ENCODE measurements around the gene SSH3. TPM values are rescaled to one million over a fixed set of nuclear protein-coding genes. Genes with fewer than 3 reads are reported as not detected.

The SSH3 gene
- total RNA-seq, 1 experiment from 2014 or later, result 16.3 TPM

GRCh38 chr11:67288452-67289225 is 14.7 kb upstream of the SSH3 start:
- in situ Hi-C loops (cut with HindIII; ENCODE audit: low pct_unique_long_range_greater_than_20kb, low sequenced_read_pairs), result no loop called here
- peak; percentile 84 for DNase-seq (ENCODE audit: low read depth)

DNA sequence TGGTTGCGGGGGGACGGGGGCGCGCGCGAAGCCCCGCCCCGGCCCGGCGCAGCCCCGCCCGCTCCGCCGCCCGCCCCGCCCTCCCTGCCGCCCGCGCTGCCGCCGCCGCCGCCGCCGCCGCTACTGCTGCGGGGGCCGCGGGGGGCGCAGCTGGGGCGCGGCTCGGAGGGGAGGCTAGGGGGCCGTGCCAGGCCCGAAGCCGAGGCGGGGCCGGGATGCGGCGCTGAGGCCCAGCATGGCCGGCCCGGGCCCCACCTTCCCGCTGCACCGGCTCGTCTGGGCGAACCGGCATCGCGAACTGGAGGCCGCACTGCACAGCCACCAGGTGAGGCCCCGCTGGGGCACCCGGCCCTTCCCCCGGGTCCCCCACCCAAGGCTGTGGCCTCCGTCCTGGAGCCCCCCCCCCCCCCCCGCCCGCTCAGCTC is 14.1 kb upstream of the SSH3 start, which contains the start of gene ANKRD13D:
Gene ANKRD13D (plus strand): TSS at position 78 of the 425 bp plus-strand sequence. CDS start 158 bp downstream, at position 236.
- in situ Hi-C loops (cut with HindIII; ENCODE audit: low pct_unique_long_range_greater_than_20kb, low sequenced_read_pairs), result no loop called here
- DNase-seq (ENCODE audit: low read depth), result no peak

DNA sequence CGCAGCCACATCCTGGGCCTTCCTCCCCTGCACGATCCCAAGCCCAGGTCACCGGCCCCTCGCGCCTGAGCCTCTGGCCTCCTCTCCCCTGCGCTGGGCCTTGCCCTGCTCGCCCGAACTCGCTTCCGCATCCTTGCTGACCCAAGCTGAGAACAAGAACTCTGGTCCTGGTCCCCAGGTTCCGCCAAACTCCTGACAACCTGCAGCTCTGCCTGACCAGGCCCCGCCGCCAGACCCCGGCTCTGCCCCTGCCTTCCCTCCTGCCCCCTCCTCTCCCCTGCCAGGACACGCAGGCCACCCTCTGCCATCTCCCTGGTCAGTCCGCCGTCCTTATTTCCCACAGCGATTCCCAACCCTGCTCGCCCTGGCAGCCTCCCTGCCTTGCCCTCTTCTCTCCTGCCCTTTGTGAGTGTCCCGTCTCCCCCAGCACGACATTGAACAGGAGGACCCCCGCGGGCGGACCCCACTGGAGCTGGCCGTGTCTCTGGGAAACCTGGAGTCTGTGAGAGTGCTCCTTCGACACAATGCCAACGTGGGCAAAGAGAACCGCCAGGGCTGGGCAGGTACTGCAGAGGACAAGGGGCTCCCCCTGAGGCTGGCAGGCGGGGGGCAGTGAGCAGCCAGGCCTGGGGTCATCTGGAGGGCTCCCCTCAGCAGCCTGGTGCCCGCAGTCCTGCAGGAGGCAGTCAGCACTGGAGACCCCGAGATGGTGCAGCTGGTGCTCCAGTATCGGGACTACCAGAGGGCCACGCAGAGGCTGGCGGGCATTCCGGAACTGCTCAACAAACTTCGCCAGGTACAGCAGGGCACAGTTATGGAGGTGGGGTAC is 13.5 kb upstream of the SSH3 start:
- DNase-seq (ENCODE audit: low read depth), result no peak

DNA sequence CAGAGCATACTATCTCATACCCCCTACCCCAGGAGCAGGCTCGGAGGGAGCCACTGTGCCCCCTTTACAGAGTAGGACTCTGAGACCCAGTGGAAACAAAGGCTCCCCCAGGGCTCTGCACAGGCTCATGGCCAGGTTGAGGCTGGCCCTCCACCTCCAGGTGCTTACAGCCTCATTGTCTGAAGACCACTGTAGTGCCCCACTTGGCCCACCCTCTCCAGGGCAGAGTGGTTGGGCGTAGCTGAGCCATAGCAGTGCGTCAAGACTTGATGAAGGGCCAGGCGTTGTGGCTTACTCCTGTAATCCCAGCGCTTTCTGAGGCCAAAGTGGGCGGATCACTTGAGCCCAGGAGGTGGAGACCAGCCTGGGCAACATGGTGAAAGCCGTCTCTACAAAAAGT is 12.5 kb upstream of the SSH3 start:
- in situ Hi-C loops (cut with HindIII; ENCODE audit: low pct_unique_long_range_greater_than_20kb, low sequenced_read_pairs), result no loop called here
- DNase-seq (ENCODE audit: low read depth), result no peak

More for the DNA sequence above, 13.5 kb upstream of the SSH3 start:
- in situ Hi-C loops (cut with HindIII; ENCODE audit: low pct_unique_long_range_greater_than_20kb, low sequenced_read_pairs), result no loop called here

DNA sequence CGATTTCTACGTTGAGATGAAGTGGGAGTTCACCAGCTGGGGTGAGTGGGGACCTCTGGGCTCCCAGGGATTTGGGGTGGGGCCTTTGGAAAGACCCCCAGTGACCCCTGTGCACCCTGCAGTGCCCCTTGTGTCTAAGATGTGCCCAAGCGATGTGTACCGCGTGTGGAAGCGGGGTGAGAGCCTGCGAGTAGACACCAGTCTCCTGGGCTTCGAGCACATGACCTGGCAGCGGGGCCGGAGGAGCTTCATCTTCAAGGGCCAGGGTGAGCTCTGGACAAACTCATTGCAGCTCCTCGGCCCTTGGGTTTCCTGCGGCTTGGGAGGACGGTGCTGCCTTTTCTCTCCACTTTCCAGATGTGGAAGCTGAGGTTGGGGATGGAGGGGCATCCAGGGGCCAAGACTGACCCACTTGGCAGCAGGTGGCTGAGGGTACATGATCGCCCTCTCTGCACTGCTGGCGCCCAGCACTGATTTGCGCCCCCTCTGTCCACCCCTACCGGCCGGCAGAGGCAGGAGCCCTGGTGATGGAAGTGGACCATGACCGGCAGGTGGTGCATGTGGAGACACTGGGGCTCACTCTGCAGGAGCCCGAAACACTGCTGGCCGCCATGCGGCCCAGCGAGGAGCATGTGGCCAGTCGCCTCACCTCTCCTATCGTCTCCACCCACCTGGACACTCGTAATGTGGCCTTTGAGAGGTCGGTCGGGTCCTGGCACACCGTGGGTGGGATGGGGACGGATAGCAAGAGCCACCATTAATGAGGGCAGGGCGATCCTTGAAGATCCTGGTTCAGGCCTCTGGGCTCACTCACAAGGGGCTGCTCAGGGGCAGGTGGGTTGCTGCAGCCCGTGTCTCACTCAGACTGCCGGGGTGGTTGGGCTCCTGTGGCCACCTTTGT is 11.6 kb upstream of the SSH3 start:
- in situ Hi-C loops (cut with HindIII; ENCODE audit: low pct_unique_long_range_greater_than_20kb, low sequenced_read_pairs), result no loop called here
- DNase-seq (ENCODE audit: low read depth), result no peak

DNA sequence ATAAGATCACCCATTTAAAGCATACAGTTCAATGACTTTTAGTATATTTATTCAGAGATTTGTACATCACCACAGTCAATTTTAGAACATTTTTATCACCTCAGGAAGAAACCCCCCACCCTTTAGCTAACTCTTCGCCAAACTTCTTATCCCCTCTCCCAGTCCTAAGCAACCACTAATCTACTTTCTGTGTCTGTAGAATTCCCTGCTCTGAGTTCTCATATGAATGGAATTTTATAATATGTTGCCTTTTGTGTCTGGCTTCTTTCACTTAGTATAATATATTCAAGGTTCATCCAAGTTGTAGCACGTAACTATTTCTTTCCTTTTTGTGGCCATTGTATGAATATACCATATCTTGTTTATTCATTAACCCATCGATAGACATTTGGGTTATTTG is 10.7 kb upstream of the SSH3 start:
- DNase-seq (ENCODE audit: low read depth), result no peak
- in situ Hi-C loops (cut with HindIII; ENCODE audit: low pct_unique_long_range_greater_than_20kb, low sequenced_read_pairs), result no loop called here

DNA sequence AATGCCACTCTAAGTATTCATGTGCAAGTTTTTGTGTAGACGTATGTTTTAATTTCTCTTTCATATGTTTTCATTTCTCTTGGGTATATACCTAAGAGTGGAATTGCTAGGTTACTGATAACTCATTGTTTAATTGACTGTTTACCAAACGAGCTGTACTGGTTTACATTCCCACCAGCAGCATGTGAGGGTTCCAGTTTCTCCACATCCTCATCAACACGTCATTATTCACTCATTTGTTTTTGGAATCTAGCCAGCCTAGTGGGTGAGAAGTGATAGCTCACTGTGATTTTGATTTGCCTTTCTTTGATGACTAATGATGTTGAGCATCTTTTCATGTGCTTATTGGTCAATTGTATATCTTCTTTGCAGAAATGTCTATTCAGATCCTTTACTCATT is 10.2 kb upstream of the SSH3 start:
- DNase-seq (ENCODE audit: low read depth), result no peak
- in situ Hi-C loops (cut with HindIII; ENCODE audit: low pct_unique_long_range_greater_than_20kb, low sequenced_read_pairs), result no loop called here

DNA sequence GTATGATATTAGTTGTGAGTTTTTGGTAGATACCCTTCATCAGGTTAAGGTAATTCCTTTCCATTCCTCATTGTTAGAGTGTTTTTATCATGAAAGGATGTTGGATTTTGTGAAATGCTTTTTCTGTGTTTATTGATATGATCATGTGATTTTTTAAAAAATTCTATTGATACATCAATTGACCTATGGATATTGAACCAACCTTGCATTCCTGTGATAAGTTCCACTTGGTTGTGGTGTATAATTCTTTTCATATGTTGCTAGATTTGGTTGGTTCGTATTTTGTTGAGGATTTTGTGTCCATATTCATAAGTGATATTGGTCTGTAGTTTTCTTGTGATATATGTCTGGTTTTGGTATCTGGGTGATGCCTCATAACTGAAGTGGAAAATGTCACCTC is 7.5 kb upstream of the SSH3 start:
- in situ Hi-C loops (cut with HindIII; ENCODE audit: low pct_unique_long_range_greater_than_20kb, low sequenced_read_pairs), result no loop called here
- no peak for DNase-seq (ENCODE audit: low read depth)

- DNase-seq (ENCODE audit: low read depth), result no peak
- in situ Hi-C loops (cut with HindIII; ENCODE audit: low pct_unique_long_range_greater_than_20kb, low sequenced_read_pairs), result no loop called here
Observed at GRCh38 chr11:67298786-67299185, 4.5 kb upstream of the SSH3 start.

- in situ Hi-C loops (cut with HindIII; ENCODE audit: low pct_unique_long_range_greater_than_20kb, low sequenced_read_pairs), result no loop called here
- DNase-seq (ENCODE audit: low read depth), result no peak
Observed at GRCh38 chr11:67299471-67300191, 3.7 kb upstream of the SSH3 start.

GRCh38 chr11:67300256-67300755 is 3.0 kb upstream of the SSH3 start:
- in situ Hi-C loops (cut with HindIII; ENCODE audit: low pct_unique_long_range_greater_than_20kb, low sequenced_read_pairs), result no loop called here
- no peak for DNase-seq (ENCODE audit: low read depth)

GRCh38 chr11:67300756-67301312 is 2.5 kb upstream of the SSH3 start:
- DNase-seq (ENCODE audit: low read depth), result no peak
- in situ Hi-C loops (cut with HindIII; ENCODE audit: low pct_unique_long_range_greater_than_20kb, low sequenced_read_pairs), result no loop called here

GRCh38 chr11:67301313-67301921 is 1.9 kb upstream of the SSH3 start:
- DNase-seq (ENCODE audit: low read depth), result no peak
- in situ Hi-C loops (cut with HindIII; ENCODE audit: low pct_unique_long_range_greater_than_20kb, low sequenced_read_pairs), result no loop called here

DNA sequence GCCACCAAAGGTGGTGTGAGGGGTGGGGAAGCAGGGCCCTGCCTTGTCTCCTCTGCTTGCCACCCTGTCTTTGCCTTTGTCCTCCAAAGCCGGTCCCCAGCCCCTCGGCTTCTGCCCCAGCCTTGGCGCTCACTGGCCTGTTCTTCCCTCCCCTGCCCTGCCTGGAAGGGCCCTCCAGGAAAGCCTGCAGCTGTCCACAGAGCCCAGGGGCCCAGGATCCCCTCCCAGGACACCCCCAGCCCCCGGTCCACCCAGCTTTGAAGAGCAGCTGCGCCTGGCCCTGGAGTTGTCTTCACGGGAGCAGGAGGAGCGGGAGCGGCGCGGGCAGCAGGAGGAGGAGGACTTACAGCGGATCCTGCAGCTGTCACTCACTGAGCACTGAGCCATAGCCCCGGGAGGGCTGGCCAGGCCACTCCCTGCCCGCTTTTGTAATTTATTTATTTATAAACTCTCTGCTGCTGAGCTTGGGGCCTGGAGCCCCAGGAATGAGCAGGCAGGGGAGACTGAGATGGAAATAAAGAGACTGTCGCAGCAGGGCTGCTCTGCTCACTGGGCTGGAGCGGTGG is 1.3 kb upstream of the SSH3 start:
- in situ Hi-C loops (cut with HindIII; ENCODE audit: low pct_unique_long_range_greater_than_20kb, low sequenced_read_pairs), result no loop called here
- DNase-seq (ENCODE audit: low read depth), result peak; percentile 73

- in situ Hi-C loops (cut with HindIII; ENCODE audit: low pct_unique_long_range_greater_than_20kb, low sequenced_read_pairs), result no loop called here
- DNase-seq (ENCODE audit: low read depth), result peak; percentile 65
Observed at GRCh38 chr11:67302571-67303131, 679 bp upstream of the SSH3 start.

DNA sequence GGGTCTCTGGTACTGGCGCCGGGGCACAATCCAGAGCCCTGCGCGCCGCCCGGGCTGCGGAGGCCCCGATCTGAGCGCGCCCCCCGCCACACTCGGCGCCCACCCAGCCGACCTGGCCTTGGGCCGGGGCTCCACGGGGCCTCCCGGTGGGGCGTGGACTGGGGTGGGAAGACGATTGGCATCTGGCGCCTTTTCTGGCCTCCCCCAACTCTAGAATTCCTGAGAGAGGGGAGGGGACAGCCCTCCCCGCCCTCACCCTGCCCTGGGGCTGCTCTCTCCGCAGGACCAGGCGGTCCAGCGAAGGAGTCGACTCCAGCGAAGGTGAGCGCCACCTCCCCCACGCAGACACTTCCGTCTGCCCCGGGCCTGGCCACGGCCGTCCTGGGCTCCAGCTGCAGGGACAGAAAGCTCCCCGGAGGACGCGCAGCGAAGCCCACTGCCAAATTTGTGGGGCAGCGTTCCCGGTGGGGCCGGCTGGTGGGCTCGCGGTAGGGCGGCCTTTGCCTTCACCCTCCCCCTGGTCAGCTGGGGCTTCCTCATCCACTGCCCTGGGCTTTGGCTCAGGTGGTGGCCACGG is 593 bp downstream of the SSH3 start:
- in situ Hi-C loops (cut with HindIII; ENCODE audit: low pct_unique_long_range_greater_than_20kb, low sequenced_read_pairs), result no loop called here
- no peak for DNase-seq (ENCODE audit: low read depth)

Measured in Caki2 (cell line).